ENCODE measurements around the gene LOXHD1.

LOXHD1 gene

DNA sequence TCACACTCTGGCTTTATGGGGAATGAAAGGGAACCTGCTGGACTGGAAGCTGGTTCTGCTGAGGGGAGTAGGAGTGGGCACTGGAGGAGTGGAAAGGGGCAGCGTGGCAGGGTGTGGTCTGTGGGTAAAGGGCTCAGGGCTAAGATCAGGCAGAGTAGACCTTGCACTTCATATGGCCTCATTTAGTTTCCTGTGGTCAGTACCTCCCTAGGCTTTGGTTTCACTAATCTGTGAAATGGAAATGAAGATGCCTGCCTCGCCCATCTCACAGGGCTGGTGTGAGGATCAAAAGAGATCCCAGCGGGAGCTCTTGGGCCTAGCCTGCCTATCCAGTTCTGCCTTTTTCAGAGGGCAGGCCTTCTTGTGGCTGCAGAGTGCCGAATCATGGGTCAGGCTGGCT lies 208.7 kb downstream of the LOXHD1 start:
- DNase-seq (ENCODE audit: low read depth): no peak

DNA sequence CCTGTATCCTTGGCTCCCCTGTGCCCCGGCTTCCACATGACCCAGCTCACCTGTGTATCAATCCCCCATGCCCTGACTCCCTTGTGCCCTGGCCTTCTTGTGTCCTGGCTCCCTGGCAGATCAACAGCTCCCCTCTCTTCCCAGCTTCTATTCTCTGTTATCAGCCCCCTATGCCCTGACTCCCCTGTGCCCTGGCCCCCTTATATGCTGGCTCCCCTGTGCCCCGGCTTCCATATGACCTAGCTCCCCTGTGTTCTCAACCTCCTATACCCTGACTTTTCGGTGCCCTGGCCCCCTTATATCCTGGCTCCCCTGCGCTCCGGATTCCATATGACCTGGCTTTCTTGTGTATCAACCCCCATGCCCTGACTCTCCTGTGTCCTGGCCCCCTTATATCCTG lies 209.2 kb downstream of the LOXHD1 start:
- DNase-seq (ENCODE audit: low read depth): no peak

DNA sequence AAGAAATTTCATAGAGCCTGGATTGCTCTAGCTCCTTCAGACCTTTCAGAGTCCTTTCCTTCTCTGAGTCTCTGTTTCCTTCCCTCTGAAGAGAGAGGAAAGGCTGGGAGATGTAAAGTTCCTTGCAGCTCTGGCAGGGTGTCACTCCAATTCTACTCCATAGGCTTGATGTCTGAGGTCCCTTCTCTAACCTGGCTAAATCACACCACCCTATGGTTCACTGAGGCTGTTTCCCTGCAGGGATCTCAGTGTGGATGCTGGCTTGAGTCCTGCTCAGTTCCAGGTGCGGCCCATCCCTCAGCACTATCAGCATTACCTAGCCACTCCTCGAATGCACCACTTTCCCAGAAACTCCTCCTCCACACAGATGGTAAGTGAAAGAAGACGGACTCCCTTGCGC lies 209.7 kb downstream of the LOXHD1 start:
- DNase-seq (ENCODE audit: low read depth): no peak

DNA sequence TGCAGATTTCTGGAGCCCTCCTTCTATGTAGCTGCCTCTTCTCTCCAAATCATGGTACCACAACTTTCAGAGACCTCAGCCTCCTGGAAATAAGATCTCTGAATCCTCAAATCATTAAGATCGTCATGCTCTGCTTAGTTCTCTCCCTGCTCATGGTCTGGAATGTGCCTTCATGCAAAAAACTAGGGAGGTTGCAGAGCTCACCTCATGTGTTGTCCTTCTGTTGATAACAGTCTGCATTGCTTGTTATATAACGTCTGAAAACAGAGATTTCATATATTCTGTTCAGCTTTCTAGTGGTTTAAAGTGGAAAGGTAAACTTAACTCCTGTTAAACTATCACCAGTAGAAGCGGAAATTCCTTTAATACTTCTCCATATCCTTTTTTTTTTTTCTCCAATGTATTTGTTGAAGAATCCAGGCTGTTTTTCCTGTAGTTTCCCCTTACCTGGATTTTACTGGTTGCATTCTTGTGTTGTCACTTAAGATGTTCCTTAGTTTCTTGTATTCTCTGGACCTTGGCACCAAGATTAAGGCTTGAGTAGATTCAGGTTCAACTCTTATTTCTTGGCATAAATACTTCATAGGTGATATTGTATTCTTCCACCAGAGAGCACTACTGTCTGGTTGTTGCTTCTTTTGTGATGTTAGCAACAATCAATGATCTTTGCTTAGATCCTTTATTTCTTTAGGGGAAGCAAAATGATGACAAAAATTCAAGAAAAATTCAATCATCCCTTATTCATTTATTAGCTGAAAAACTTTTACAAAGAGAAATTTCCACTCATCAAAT lies 211.3 kb downstream of the LOXHD1 start:
- DNase-seq (ENCODE audit: low read depth): no peak

DNA sequence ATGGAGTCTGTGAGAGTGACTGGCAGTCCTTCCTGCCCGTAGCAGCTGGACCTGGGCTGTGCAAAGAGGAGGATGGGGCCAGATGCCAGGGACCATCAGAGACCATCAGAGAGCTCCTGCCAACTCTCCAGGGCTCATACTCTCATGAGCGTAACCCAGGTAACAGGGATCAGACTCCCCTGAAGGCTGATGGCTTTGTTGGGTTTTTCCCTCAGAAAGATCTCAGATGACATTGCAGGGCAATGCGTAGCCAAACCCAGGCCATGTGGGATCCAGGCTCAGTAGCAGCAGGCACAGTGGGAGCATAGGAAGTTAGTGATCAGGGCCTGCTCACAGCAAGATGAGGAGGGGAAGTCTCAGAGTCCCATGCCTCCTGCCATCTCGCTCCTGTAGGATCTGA lies 218.0 kb downstream of the LOXHD1 start:
- no peak for DNase-seq (ENCODE audit: low read depth)

DNA sequence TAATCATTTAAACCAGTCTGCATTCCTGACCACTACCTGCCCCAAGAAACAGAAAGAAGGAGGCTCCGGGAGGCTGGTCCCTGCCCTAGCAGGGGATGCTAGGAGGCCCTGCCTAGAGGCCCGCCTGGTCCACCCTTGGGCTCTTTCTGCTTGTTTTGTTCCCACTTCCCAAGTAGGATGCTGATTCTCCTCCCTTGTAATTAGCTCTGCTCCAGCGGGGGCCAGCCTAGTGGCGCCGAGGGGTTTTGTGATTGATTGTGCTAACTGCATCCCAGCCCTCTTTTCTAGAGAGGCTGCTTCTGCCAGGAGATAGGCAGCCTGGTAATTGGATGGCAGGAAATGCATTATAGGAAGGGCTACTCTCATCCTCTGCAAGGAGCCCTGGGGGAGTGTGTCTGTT lies 220.0 kb downstream of the LOXHD1 start:
- DNase-seq (ENCODE audit: low read depth): no peak

DNA sequence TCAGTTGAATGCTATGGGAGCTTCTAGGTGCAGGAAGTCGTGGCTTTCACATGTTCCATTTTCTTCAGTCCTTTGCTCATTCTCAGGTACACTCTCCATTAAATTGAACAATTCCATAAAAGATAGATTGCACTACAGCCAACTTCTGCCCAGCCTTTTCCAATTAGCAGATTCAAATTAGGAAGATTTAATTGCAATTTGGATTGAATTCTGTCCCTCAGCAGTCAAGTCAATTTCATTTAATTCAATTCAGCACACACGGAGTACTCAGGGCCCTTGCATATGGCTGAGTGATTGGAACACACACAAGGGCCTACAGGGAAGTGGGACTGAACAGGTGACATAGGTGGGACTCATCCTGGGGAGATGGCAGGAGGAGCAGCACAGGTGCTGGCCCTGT lies 220.4 kb downstream of the LOXHD1 start:
- DNase-seq (ENCODE audit: low read depth): no peak

DNA sequence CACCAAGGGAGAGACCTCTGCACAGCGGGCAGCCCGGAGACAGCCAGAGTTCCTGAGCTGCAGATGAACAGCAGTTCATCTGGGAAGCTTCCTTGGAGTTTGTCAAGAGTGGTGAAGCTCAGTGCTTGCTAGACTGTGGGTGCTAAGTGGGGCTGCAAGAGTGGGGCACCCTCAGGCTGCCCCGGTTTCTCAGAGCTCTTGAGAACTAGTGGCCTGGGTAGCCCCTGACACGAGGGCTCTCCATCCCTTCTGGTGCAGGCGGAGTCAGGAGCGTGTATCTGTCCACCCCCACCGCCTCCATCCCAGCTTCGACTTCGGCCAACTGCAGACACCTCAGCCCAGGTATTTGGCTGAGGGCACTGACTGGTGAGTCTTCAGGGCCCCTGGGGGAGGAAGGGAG lies 222.0 kb downstream of the LOXHD1 start:
- DNase-seq (ENCODE audit: low read depth): no peak

DNA sequence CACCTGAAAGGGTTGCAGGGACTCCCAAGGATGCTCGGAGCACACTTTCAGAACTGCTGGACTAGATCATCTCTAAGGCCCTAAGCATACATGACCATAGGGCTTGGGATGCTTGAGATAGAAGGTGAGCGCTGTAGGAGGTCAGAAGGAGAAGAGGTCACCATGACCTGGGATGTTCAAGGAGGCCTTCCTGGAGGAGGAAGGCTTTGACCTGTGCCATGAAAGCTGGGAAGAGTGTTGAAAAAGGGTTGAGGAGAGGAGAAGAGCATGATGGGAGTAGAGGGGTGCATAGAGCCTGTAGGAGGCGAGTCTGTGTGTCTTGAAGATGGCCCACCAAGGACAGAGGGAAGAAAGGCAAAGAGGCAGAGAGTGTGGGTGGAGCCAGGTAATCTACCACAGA lies 222.4 kb downstream of the LOXHD1 start:
- DNase-seq (ENCODE audit: low read depth): no peak

DNA sequence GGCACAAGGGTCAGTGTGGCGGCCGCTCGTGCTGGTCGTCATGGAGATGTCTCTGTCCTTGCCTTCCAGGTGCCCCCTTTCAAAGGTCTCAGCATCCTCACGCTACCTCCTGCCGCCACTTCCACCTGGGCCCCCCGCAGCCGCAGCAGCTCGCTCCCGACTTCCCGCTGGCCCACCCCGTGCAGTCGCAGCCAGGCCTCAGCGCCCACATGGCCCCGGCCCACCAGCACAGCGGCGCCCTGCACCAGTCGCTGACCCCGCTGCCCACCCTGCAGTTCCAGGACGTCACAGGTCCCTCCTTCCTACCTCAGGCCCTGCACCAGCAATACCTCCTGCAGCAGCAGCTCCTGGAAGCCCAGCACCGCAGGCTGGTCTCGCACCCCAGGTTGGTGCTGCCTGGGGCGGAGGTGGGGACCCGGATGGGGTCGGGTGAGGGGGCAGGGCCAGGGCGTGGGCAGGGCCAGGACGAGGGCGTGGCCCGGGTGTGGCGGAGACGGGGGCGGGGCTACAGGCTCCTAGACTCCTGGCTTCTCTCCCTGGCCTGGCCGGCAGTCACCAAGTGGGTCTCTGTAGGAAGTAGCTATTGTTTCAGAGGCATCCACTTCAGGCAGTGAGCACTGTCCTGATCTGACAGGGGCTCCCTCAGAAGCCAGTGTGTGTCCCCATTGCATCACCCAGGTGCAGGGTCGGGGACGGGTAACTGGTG lies 223.7 kb downstream of the LOXHD1 start:
- no peak for DNase-seq (ENCODE audit: low read depth)

DNA sequence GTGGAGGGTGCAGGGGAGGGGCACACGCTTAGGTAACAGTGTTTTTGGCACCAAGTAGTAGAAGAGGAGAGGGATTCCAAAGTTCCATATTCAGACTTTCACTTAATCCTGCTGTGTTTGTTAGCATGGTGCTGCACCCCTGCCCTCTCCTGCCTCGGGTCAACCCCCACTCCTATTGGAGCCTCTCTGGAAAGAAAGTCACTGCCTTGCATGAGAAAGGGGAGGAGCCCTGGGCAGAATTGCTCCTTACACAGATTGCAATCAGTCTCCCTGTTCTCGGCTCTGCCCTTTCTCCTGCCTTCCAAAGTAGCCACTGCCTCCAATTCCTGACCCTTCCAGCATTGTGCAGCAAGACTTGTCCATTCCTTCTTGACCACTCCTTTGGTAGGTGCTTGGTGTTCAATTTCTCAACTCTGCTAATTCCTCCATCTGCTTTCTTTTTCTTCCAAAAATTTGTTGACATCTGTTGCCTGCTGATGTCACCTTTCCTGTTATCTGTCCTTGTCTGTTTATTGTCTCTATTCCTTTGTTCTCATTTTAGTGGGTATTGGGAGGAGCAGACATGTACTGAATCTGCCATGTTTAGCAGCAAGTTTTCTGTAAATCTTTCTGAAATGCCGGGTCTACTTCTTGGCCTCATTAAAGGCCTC lies 225.4 kb downstream of the LOXHD1 start:
- no peak for DNase-seq (ENCODE audit: low read depth)

DNA sequence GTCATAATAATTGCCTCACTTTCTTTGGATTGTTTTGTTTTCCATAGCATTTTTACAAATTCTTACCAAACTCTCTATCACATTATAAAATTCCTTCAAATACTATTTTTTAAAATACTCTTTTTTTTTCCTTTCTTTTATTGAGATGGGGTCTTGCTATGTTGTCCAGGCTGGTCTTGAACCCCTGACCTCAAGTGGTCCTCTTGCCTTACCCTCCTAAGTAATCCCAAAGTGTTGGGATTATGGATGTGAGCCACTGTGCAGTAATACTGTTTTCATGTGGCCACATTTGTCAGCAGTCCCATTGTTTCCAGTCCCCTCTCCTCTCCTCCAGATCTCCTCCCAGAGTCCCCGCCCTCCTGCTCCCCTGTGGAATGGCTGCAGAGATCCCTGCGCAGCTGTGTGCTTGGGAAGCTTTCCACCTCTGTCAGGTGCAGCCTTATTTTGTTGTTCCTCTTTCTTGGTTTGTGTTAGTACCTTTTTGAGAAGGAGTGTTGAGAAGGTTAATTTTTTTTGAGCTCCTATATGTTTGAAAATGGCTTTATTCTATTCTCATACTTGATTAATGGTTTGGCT lies 227.3 kb downstream of the LOXHD1 start:
- DNase-seq (ENCODE audit: low read depth): no peak

DNA sequence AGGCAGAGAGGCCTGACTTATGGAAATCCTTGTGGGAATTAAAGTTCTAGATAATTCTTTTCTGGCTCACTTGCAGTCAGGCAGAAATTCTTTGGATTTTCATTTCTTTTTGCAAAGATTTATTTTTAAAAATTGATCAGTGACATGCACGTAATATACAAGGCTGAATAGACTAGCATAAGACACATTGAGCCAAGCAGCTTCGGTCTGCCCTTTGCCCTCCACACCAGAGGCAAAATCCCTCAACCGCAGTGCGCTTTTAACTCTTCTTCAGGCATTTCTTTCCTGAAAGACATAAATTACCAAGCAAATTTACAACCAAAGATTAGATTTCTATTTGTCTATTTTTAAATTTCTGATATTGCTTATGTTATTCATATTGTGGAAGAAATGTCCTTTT lies 227.9 kb downstream of the LOXHD1 start:
- no peak for DNase-seq (ENCODE audit: low read depth)

DNA sequence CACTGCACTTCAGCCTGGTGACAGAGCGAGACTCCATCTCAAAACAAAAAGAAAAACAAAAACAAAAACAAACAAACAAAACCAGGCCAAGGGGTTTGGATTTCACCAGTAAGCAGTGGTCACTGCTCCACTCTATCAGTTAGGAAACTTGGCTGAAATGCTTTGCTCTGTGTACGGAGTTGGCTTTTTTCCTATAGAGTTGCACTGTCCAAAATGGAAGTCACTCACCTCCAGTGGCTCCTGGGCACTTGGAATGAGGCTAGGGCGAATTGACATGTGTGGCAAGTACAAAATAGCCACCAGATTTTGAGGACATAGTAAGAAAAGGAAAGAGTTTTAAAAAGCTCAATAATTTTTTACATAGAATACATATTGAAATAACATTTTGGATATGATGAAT lies 228.7 kb downstream of the LOXHD1 start:
- DNase-seq (ENCODE audit: low read depth): no peak

DNA sequence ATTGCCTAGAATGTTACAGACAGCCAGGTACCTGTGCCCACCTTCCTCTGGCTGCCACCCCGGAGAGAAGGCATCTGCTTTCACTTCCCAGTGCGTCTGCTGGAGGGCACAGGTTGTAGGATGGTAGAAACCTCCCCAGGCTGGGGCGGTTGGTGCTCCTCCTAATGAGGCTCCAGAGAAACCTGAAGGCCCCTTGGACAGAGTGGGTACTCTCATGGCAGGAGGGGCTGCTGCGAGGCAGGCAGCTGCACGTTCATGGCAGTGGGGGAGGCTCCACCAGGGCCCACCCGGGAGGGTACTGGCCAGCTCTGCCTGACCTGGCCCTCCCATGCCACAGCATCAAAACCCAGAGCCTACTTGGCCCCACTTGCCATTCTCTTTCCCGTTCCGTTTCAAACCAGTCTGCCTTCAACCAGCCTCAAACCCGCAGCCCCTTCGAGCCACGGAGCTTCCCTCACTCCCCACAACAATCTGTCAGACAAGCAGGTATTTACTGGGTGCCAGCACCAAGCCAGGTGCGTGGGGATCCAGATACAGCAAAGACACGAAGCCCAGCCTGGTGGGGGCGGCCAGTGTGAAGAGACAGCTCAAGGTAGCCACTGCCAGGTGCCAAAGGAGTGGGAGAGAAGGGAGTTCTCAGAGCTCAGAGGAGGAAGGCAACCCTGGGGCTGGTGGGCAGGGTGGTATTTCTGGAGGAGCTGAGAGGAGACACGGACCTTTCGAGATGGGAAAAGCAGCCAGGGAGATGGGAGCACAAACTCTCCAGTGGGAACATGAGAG lies 229.6 kb downstream of the LOXHD1 start:
- DNase-seq (ENCODE audit: low read depth): no peak

Measured in stimulated activated CD8-positive, alpha-beta memory T cell treated with anti-CD3 and anti-CD28 coated beads, Interleukin-12 subunit alpha, Interleukin-12 subunit beta, amount 100 ng/mL, for 4 hours (primary cell).